ENCODE results near the gene CD58.

CD58 gene

GRCh38 chr1:116489231-116489697 lies 81.6 kb downstream of the CD58 start:
- TF ChIP-seq ZNF239 (tag by site-specific recombination; IDR thresholded peaks at IDR 0.05) = no peak
- no peak for TF ChIP-seq ZNF292 (tag by site-specific recombination; IDR thresholded peaks at IDR 0.05; ENCODE audit: borderline replicate concordance, low read depth)
- TF ChIP-seq ZNF350 (tag by site-specific recombination; IDR thresholded peaks at IDR 0.05) = no peak
- no peak for TF ChIP-seq ZNF24 (tag by site-specific recombination; IDR thresholded peaks at IDR 0.05)
- no peak for TF ChIP-seq ZBTB26 (tag by site-specific recombination; optimal IDR thresholded peaks at IDR 0.05)
- no peak for TF ChIP-seq ZNF837 (tag by site-specific recombination; IDR thresholded peaks at IDR 0.05)
- no peak for TF ChIP-seq ZNF223 (tag by site-specific recombination; IDR thresholded peaks at IDR 0.05)
- Histone ChIP-seq H3K4me3 (ENCODE audit: low read depth, low read length) (no peak overlapping the region), H3K4me1 (ENCODE audit: control insufficient read depth, insufficient read depth, low read length) (no peaks in the 10 kb centered on the region), H3K9me3 (ENCODE audit: control insufficient read depth, insufficient read depth, low read depth, low read length) (no peaks in the 10 kb centered on the region), H3K36me3 (ENCODE audit: control insufficient read depth in 2 of 2, insufficient read depth in 1 of 2, low read length in 2 of 2) (no peaks in the 10 kb centered on the region), H3K27ac (ENCODE audit: extremely low read depth, low read depth, low read length) (no peak overlapping the region)
- POLR2A ChIA-PET = no interaction called here
- CTCF ChIA-PET = interaction anchor here (0.5 to 10.8 kb wide), 3 partner anchors 71 to 347 kb away, joined by 3 to 331 read pairs (median 3); no protein-coding TSS in a partner anchor

GRCh38 chr1:116488071-116488470 lies 82.8 kb downstream of the CD58 start:
- Histone ChIP-seq H3K36me3 (ENCODE audit: control insufficient read depth in 2 of 2, insufficient read depth in 1 of 2, low read length in 2 of 2) (no peaks in the 10 kb centered on the region), H3K27ac (ENCODE audit: extremely low read depth, low read depth, low read length) (no peak overlapping the region), H3K4me1 (ENCODE audit: control insufficient read depth, insufficient read depth, low read length) (no peaks in the 10 kb centered on the region), H3K9me3 (ENCODE audit: control insufficient read depth, insufficient read depth, low read depth, low read length) (no peaks in the 10 kb centered on the region), H3K4me3 (ENCODE audit: low read depth, low read length) (no peak overlapping the region)
- CTCF ChIA-PET = interaction anchor here (7.8 to 10.8 kb wide), 2 partner anchors 12 to 346 kb away, joined by 127 to 331 read pairs; no protein-coding TSS in a partner anchor
- TF ChIP-seq BCL6B (tag by site-specific recombination; IDR thresholded peaks at IDR 0.05) = no peak
- no peak for TF ChIP-seq ZNF433 (tag by site-specific recombination; IDR thresholded peaks at IDR 0.05; ENCODE audit: low read depth)
- no peak for TF ChIP-seq ZNF324 (tag by site-specific recombination; IDR thresholded peaks at IDR 0.05)
- TF ChIP-seq HOXC10 (CRISPR knock-in tag; IDR thresholded peaks at IDR 0.05) = no peak
- no peak for TF ChIP-seq ZNF670 (tag by site-specific recombination; IDR thresholded peaks at IDR 0.05; ENCODE audit: low read depth)
- no peak for TF ChIP-seq ZNF239 (tag by site-specific recombination; IDR thresholded peaks at IDR 0.05)
- no peak for TF ChIP-seq ZBTB21 (tag by site-specific recombination; IDR thresholded peaks at IDR 0.05)
- TF ChIP-seq SETDB1 (IDR thresholded peaks at IDR 0.05; ENCODE audit: insufficient read length, low read length) = no peak
- TF ChIP-seq ZNF626 (tag by site-specific recombination; IDR thresholded peaks at IDR 0.05) = no peak
- TF ChIP-seq ZSCAN23 (tag by site-specific recombination; IDR thresholded peaks at IDR 0.05) = no peak
- no peak for TF ChIP-seq ZFP69B (tag by site-specific recombination; IDR thresholded peaks at IDR 0.05)
- POLR2A ChIA-PET = interaction anchor here (0.6 kb wide), 1 partner anchor 8 kb away, joined by 4 read pairs; no protein-coding TSS in a partner anchor

GRCh38 chr1:116487583-116487982 lies 83.2 kb downstream of the CD58 start:
- no peak for TF ChIP-seq ZNF10 (tag by site-specific recombination; IDR thresholded peaks at IDR 0.05)
- ChIA-PET POLR2A (interaction anchor here (0.6 kb wide), 1 partner anchor 9 kb away, joined by 4 read pairs; no protein-coding TSS in a partner anchor), CTCF (interaction anchor here (0.7 to 10.8 kb wide), 5 partner anchors 13 to 617 kb away, joined by 3 to 331 read pairs (median 4); no protein-coding TSS in a partner anchor)
- Histone ChIP-seq H3K4me3 (ENCODE audit: low read depth, low read length) (no peak overlapping the region), H3K9me3 (ENCODE audit: control insufficient read depth, insufficient read depth, low read depth, low read length) (no peaks in the 10 kb centered on the region), H3K27ac (ENCODE audit: extremely low read depth, low read depth, low read length) (no peak overlapping the region), H3K36me3 (ENCODE audit: control insufficient read depth in 2 of 2, insufficient read depth in 1 of 2, low read length in 2 of 2) (no peaks in the 10 kb centered on the region), H3K4me1 (ENCODE audit: control insufficient read depth, insufficient read depth, low read length) (no peaks in the 10 kb centered on the region)

Measured in HEK293 (cell line).